Endometrium (tissue), 2 donors: Measurements from ENCODE around the gene PXDN.
"Not testable (repeated sequence)": the region's sequence is repeated elsewhere in the genome, so short reads cannot be mapped to it uniquely, and the experiment has no call there.

Source experiments
- FAIRE-seq: peaks from 2 replicates; lab custom pipeline; 2012; peaks lifted over from hg19 to GRCh38; lab: Jason Lieb, UNC
- donor health status: control.
- donor health status: control.

The PXDN gene

GRCh38 chr2:1681017-1681318 lies 63.3 kb downstream of the PXDN start:
- FAIRE-seq, result no peak

- FAIRE-seq, result no peak
Observed at GRCh38 chr2:1680222-1681016, 63.9 kb downstream of the PXDN start.

DNA sequence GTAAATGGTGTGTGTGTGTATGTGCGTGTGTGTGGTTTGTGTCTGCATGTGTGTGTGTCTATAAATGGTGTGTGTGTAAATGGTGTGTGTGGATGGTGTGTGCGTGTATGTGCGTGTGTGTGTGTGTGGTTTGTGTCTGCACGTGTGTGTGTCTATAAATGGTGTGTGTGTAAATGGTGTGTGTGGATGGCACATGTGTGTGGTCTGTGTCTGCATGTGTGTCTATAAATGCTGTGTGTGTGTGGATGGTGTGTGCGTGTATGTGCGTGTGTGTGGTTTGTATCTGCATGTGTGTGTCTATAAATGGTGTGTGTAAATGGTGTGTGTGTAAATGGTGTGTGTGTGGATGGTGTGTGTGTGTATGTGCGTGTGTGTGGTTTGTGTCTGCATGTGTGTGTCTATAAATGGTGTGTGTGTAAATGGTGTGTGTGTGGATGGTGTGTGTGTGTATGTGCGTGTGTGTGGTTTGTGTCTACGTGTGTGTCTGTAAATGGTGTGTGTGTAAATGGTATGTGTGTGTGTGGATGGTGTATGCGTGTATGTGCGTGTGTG lies 64.8 kb downstream of the PXDN start:
- FAIRE-seq, result not testable (repeated sequence)

- not testable (repeated sequence) for FAIRE-seq
Observed at GRCh38 chr2:1679065-1679464, 65.2 kb downstream of the PXDN start.

DNA sequence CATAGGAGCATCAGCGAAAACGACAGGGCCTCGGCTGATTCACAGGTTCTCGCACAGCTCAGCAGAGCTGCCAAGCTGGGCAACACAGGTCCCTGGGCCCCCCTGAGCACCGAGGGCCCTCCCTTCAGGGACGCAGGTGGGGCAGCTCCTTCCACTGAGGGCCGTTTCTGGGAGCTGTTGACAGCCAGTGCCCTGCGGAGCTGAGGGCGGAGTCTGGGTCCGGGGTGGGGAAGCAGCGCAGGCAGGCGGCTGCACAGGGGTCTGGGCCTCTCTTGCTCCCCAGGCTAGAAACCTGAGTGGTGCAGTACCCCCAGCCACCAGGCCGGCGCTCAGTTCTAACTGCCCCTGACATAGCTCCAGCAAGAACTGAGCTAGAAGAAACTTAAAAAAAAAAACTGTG lies 65.7 kb downstream of the PXDN start:
- FAIRE-seq, result no peak

GRCh38 chr2:1677821-1678165 lies 66.5 kb downstream of the PXDN start:
- no peak for FAIRE-seq

DNA sequence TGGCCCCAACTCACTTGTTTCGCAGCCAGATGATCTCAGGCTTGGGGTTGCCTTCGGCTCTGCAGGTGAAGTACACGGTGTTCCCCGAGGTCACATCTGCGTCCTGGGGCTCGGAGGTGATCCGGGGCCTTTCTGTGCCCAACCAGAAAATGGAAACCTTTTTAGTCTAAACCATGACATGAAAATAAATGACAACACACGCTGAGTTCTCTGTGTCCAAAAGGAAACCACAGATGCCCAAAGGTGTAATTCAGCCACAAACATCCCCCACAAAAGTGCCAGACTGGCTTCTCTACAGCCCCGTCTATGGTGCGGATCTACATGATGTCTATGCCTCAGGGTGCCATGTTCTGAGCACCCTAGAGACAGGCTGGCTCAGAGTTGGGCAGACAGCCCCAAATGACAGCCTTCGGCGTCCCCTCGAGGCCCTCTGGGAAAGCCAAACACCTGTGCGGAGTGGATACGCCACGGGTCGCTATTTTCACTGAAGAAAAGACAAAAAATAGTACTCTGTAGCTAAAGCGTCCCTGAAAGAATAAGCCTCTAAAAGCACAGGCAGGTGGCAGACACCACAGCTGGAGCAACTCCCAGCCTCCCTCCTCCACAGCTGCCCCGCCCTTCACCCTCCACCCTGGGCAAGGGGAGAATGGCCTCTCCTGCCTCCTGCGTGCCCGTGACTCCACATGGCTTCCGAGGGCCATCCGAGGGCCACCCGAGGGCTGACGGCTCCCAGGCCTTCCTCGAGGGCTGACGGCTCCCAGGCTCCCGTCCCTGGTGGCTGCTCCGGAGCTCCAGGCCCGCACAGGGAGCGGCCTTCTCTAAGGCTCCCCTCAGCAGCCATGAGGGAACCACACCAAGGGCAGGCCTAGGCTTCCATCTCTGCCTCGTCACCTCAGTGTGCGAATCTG lies 67.1 kb downstream of the PXDN start:
- FAIRE-seq, result no peak

DNA sequence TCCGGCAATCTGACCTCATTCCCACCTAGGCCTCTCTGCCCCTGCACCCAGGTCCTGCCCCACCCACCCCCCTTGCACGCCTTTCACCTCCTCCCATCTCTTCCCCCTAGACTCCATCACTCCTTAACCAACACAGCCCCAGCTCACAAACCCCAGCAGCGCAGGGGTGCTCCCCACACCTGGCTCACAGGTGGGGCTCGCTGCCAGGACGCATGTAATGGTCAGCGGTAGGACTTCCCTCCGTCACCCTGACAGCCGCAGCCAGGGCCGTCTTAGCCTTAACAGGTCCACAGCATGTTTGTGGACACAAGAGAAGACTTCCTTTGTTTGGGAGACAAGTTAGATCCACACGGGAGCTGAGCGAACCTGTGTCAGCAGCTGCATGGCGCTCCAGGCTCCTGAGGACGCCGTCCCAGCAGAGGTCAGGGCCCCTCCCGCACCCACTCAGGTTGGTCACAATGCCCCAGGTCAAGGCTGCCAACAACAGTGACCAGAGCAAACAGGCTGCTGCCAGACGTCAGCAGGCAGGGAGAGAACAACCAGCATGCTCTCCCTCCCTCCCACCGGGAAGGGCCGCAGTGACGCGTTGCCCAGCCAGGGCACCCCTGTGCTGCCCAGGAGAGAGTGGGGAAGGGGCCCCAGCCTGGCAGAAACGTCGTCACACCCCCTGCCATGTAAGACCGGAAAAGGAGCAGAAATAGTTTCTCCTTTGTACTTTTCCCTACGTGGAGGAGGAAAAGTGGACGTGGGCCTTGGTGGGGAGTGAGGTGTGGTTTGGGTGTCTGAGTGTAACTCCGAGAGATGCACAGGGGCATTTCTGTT lies 68.0 kb downstream of the PXDN start:
- FAIRE-seq, result no peak

GRCh38 chr2:1675633-1676032 lies 68.7 kb downstream of the PXDN start:
- FAIRE-seq, result no peak

DNA sequence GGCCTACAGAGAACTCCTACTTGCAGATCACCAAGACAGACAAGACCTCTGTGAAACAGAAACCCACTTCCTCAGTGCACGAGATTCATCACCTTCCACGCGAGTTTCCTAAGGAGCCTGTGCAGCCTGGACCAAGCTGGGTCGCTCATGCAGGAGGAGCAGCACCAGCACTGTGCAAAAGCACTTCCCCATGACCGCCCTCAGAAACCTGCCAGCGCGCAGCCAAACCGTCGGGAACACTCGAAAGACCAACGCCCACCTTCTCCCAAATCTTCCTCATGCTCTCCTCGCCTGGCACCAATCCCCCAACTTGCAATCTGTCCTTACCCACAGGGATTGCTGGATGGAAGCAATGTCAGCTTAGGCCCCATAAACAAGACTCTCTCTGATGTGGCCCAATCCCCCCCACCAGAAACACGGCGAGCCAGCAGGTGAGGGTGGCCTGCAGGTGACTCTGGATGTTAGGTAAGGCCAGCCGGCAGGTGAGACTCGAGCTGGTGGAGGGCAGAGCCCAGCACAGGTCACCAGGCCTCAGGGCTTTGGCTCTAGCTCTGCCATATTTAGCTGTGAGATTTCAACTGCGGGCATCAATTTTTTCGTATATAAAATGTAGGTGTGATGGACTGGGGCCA lies 69.4 kb downstream of the PXDN start:
- FAIRE-seq, result no peak

DNA sequence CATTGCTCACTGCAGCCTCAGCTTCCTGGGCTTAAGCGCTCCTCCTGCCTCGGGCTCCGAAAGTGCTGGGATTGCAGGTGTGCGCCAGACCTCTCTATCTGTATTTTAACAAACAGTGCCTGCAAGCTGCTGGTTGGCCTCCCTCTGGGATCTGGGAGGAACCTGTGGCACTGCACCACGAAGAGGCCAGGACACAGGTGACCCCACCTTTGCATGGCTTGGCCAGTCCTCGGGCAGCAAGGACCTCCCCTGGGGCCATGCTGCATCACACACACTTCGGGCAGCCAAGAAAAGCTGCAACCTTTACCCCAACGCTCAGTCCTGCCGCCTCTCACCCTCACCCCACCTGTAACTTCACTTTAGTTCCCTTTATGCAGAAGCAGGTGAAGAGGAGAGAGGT lies 70.0 kb downstream of the PXDN start:
- FAIRE-seq, result no peak

GRCh38 chr2:1673160-1673944 lies 71.0 kb downstream of the PXDN start:
- no peak for FAIRE-seq

DNA sequence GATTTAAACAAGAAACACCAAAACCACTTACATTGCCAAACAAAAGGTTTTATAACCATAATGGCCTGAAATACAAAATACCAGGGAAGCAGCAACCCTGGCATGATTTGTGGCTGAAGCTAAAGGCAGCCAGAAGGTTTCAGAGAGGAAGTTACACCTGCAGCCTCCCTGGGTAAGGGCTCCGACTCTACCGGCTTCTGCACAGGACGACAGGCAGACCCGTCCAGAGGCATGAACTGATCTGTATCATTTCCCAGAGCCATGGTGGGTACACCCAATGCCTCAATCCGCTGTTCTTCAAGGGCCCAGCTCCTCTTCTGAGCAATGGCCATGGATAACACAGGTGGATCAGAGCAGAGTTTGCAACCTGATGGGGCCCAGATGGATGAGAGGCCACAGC lies 71.6 kb downstream of the PXDN start:
- FAIRE-seq, result no peak

GRCh38 chr2:1671916-1672315 lies 72.4 kb downstream of the PXDN start:
- FAIRE-seq, result no peak

- no peak for FAIRE-seq
Observed at GRCh38 chr2:1670636-1671035, 73.7 kb downstream of the PXDN start.

DNA sequence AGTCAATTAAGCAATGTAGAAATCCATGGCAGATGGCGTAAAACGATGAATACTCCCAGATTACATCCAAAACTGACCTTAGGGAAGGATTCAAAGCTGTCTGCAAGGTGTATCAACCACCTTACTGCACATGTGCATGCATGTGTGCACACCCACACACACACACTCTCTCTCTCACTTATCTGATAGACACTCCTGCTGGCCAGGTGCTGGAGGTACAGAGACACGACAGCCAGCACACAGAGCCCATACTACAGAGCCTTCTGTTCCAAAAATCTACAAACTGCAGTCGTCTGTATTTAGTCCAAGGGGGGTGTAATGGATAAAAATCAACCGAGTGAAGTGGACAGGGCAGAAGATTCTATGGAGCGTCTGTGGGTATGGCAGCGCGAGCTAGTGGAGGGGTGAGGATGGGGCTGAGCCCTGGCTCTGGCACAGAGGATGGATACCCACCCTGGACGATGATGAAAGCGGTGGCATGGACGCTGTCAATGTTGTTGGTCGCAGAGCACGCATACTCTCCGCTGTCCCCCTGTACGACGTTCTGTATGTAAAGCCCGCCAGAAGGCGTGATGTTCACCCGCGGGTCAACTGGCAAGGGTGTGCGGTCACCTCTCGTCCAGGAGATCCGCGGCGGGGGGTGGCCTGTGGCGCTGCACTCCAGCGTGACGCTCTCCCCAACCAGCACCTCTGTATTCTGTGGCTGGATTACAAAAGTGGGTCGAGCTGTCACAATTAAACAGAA lies 78.4 kb downstream of the PXDN start:
- FAIRE-seq, result no peak

- no peak for FAIRE-seq
Observed at GRCh38 chr2:1664698-1665097, 79.6 kb downstream of the PXDN start.

- FAIRE-seq, result no peak
Observed at GRCh38 chr2:1664076-1664605, 80.2 kb downstream of the PXDN start.

DNA sequence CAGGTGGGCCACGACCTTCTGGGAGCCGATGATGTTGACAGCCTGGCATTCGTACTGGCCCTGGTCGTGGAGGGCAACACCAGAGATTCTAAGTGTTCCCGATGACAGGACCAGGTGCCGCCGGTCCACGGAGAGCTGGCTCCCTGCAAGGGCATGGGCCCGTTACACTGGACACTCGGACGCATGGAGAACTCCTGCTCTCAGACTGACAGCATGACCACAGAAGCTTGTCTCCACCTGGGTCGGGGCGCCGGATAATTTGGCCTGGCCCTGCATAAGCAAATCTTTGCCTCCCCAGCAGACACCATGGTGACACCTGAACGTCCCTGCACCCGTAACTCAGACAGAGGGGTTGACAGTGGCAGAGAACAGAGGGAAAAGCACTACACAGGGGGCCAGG lies 80.7 kb downstream of the PXDN start:
- FAIRE-seq, result no peak

DNA sequence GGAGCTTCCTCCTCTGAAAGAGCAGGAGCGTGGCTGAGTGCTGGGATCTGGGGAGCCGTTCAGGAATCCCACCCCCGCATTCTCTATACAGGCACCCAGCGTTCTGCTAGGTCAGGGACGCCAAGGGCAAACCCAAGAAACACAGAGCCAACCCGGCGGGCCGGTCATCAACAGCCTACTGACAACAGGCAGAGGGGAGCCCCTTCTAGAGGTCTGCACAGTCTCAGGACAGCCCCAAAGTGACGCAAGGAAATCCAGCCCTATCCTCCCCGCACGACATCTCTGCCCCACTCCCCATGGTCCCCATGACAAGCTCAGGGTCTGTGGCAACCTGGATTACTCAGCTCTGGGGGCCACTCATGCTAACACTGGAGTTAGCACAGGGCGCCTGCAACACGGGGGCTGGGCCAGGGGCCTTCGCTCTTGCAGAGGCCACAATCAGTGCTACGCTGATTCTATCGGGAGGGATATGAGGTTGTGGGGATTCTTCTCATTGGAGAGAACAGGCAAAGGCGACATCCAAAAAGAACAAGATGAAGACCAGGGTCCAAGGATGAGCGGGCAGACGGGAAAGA lies 81.6 kb downstream of the PXDN start:
- FAIRE-seq, result no peak
